DOHH2 (cell line): ENCODE measurements around the gene MANSC4.
A peak's percentile ranks its signal among the peaks of the same experiment; 100 is the strongest.

Source experiments
- H3F3A ChIP-seq: fragments of 200-600 bp; sonication (generic), shearing (Covaris generic); 2 replicates; pipeline ENCODE4 v1.6.0; 2016; ENCODE audit warnings: antibody characterized with exemption, mild to moderate bottlenecking; ENCODE audit not compliant: control insufficient read depth, insufficient read depth
- H3K27ac ChIP-seq: fragments of 200-600 bp; sonication (generic); 2 replicates; pipeline ENCODE4 v1.5.1; 2014; ENCODE audit warnings: low read depth, mild to moderate bottlenecking, low read length, moderate library complexity
- H3K27me3 ChIP-seq: fragments of 200-600 bp; sonication (generic); 2 replicates; pipeline ENCODE4 v1.6.1; 2014; ENCODE audit warnings: mild to moderate bottlenecking, low read length, mixed read lengths; ENCODE audit not compliant: control insufficient read depth
- H3K36me3 ChIP-seq: fragments of 200-600 bp; sonication (generic); 2 replicates; pipeline ENCODE4 v1.6.1; 2014; ENCODE audit warnings: mild to moderate bottlenecking, low read length, moderate library complexity, mixed read lengths; ENCODE audit not compliant: control insufficient read depth
- H3K4me1 ChIP-seq: fragments of 200-600 bp; sonication (generic); 2 replicates; pipeline ENCODE4 v1.6.1; 2014; ENCODE audit warnings: mild to moderate bottlenecking, low read length, mixed read lengths; ENCODE audit not compliant: control insufficient read depth
- H3K4me2 ChIP-seq: fragments of 200-600 bp; sonication (generic); 2 replicates; pipeline ENCODE4 v1.6.0; 2014; ENCODE audit warnings: mild to moderate bottlenecking, low read length, moderate library complexity
- H3K4me3 ChIP-seq: fragments of 200-600 bp; sonication (generic); 2 replicates; pipeline ENCODE4 v1.5.1; 2014; ENCODE audit warnings: mild to moderate bottlenecking, low read length, mixed read lengths
- H3K79me2 ChIP-seq: fragments of 200-600 bp; sonication (generic); 2 replicates; pipeline ENCODE4 v1.6.1; 2014; ENCODE audit warnings: mild to moderate bottlenecking, low read length, mixed read lengths; ENCODE audit not compliant: control insufficient read depth
- H3K9me2 ChIP-seq: fragments of 200-600 bp; sonication (generic); replicated peaks from 2 replicates; pipeline ENCODE4 v1.6.1; 2014; ENCODE audit warnings: mild to moderate bottlenecking, low read length, mixed read lengths; ENCODE audit not compliant: control insufficient read depth
- H3K9me3 ChIP-seq: fragments of 200-600 bp; sonication (generic); 2 replicates; pipeline ENCODE4 v1.6.1; 2014; ENCODE audit warnings: antibody characterized with exemption, low read length, mixed read lengths; ENCODE audit not compliant: control insufficient read depth, insufficient read depth
- H4K20me1 ChIP-seq: fragments of 200-600 bp; sonication (generic); 2 replicates; pipeline ENCODE4 v1.6.0; 2014; ENCODE audit warnings: low read depth, mild to moderate bottlenecking, antibody characterized with exemption, low read length, moderate library complexity; ENCODE audit not compliant: control insufficient read depth, insufficient read depth
- CTCF ChIP-seq: fragments of 200-600 bp; sonication (generic); IDR thresholded peaks from one replicate; pipeline ENCODE4 v1.5.1; 2014; ENCODE audit warnings: antibody characterized with exemption, mild to moderate bottlenecking, low read depth, low read length; ENCODE audit not compliant: poor library complexity, severe bottlenecking
- EZH2phosphoT487 ChIP-seq: fragments of 200-600 bp; sonication (generic); IDR thresholded peaks from 2 replicates; pipeline ENCODE4 v1.6.1; 2017; ENCODE audit warnings: borderline replicate concordance, mild to moderate bottlenecking, antibody characterized with exemption, low read length, moderate library complexity, mixed read lengths

The MANSC4 gene

GRCh38 chr12:27824126-27824842, 44.2 kb upstream of the MANSC4 start:
- Histone ChIP-seq H3K9me2 (no peaks in the 10 kb centered on the region), H3K79me2 (no peaks in the 10 kb centered on the region), H3K27ac (peak overlapping the region; percentile 80), H3K4me1 (peaks cover 61% of the 10 kb centered on the region), H4K20me1 (no peaks in the 10 kb centered on the region), H3K4me2 (peak overlapping the region; percentile 81), H3K27me3 (no peaks in the 10 kb centered on the region), H3F3A (0 out of 2 replicates have a peak, but pooled peaks cover 4% of the 10 kb centered on the region), H3K36me3 (no peaks in the 10 kb centered on the region), H3K4me3 (peak overlapping the region; percentile 72), H3K9me3 (no peaks in the 10 kb centered on the region)
- TF ChIP-seq CTCF (no peak), EZH2phosphoT487 (no peak)

GRCh38 chr12:27823038-27823437, 43.0 kb upstream of the MANSC4 start:
- peaks cover 61% of the 10 kb centered on the region for H3K4me1 ChIP-seq
- no peaks in the 10 kb centered on the region for H3K79me2 ChIP-seq
- no peaks in the 10 kb centered on the region for H3K27me3 ChIP-seq
- H3K4me3 ChIP-seq = peak overlapping the region; percentile 72
- H3K4me2 ChIP-seq = peak overlapping the region; percentile 81
- TF ChIP-seq EZH2phosphoT487 (no peak), CTCF (no peak)
- H3F3A ChIP-seq = 0 out of 2 replicates have a peak, but pooled peaks cover 4% of the 10 kb centered on the region
- no peaks in the 10 kb centered on the region for H4K20me1 ChIP-seq
- H3K36me3 ChIP-seq = no peaks in the 10 kb centered on the region
- peak overlapping the region; percentile 80 for H3K27ac ChIP-seq
- no peaks in the 10 kb centered on the region for H3K9me3 ChIP-seq
- no peaks in the 10 kb centered on the region for H3K9me2 ChIP-seq

- H4K20me1 ChIP-seq = no peaks in the 10 kb centered on the region
- H3K27me3 ChIP-seq = no peaks in the 10 kb centered on the region
- H3F3A ChIP-seq = 0 out of 2 replicates have a peak, but pooled peaks cover 4% of the 10 kb centered on the region
- H3K9me2 ChIP-seq = no peaks in the 10 kb centered on the region
- H3K4me1 ChIP-seq = peaks cover 61% of the 10 kb centered on the region
- H3K4me3 ChIP-seq = peak overlapping the region; percentile 72
- peak overlapping the region; percentile 80 for H3K27ac ChIP-seq
- TF ChIP-seq EZH2phosphoT487 = no peak
- TF ChIP-seq CTCF = no peak
- peak overlapping the region; percentile 81 for H3K4me2 ChIP-seq
- no peaks in the 10 kb centered on the region for H3K36me3 ChIP-seq
- H3K9me3 ChIP-seq = no peaks in the 10 kb centered on the region
- H3K79me2 ChIP-seq = no peaks in the 10 kb centered on the region
Measured at GRCh38 chr12:27822076-27822712, 42.2 kb upstream of the MANSC4 start.
